Measurements from ENCODE around the gene UQCC3. TPM values are rescaled to one million over a fixed set of nuclear protein-coding genes. Genes with fewer than 3 reads are reported as not detected.

UQCC3 gene
- total RNA-seq, 1 donor from 2014 or later, result 9.5 TPM

Other genes with a start within 250 kb of the UQCC3 start
- 105 and 108 TPM in 2 replicates for gene AHNAK, start 124.9 kb upstream of the UQCC3 start, total RNA-seq
- gene EEF1G, start 97.8 kb upstream of the UQCC3 start, total RNA-seq, result 1,369 and 1,395 TPM in 2 replicates
- 29.9 and 41.7 TPM in 2 replicates for gene TUT1, start 80.2 kb upstream of the UQCC3 start, total RNA-seq
- 201 and 215 TPM in 2 replicates for gene MTA2, start 69.8 kb upstream of the UQCC3 start, total RNA-seq
- 144 and 146 TPM in 2 replicates for gene EML3, start 58.9 kb upstream of the UQCC3 start, total RNA-seq
- gene ROM1, start 58.4 kb upstream of the UQCC3 start, total RNA-seq, result 1.4 and 2.8 TPM in 2 replicates
- gene B3GAT3, start 49.7 kb upstream of the UQCC3 start, total RNA-seq, result 70.0 and 81.4 TPM in 2 replicates
- gene GANAB, start 25.1 kb upstream of the UQCC3 start, total RNA-seq, result 274 and 279 TPM in 2 replicates
- 35.2 and 35.7 TPM in 2 replicates for gene INTS5, start 18.4 kb upstream of the UQCC3 start, total RNA-seq
- gene C11orf98, start 6.5 kb upstream of the UQCC3 start, total RNA-seq, result 118 and 130 TPM in 2 replicates
- gene CSKMT, start 6.4 kb upstream of the UQCC3 start, total RNA-seq, result 45.4 and 47.2 TPM in 2 replicates
- 21.4 and 21.7 TPM in 2 replicates for gene LBHD1, start 594 bp downstream of the UQCC3 start, total RNA-seq
- 119 and 127 TPM in 2 replicates for gene UBXN1, start 7.4 kb downstream of the UQCC3 start, total RNA-seq
- 0.18 and 0.23 TPM in 2 replicates for gene LRRN4CL, start 17.9 kb downstream of the UQCC3 start, total RNA-seq
- gene BSCL2, start 35.8 kb downstream of the UQCC3 start, total RNA-seq, result 28.7 and 32.8 TPM in 2 replicates
- not detected in 2 replicates for gene GNG3, start 36.0 kb downstream of the UQCC3 start, total RNA-seq
- 62.6 and 63.5 TPM in 2 replicates for gene HNRNPUL2, start 55.8 kb downstream of the UQCC3 start, total RNA-seq
- gene TTC9C, start 56.8 kb downstream of the UQCC3 start, total RNA-seq, result 35.4 and 39.4 TPM in 2 replicates
- 7.3 and 9.3 TPM in 2 replicates for gene ZBTB3, start 82.5 kb downstream of the UQCC3 start, total RNA-seq
- 122 and 128 TPM in 2 replicates for gene POLR2G, start 89.9 kb downstream of the UQCC3 start, total RNA-seq
- 17.6 and 21.0 TPM in 2 replicates for gene TAF6L, start 99.7 kb downstream of the UQCC3 start, total RNA-seq
- 34.6 and 35.9 TPM in 2 replicates for gene TMEM179B, start 115.7 kb downstream of the UQCC3 start, total RNA-seq
- 13.4 and 14.0 TPM in 2 replicates for gene TMEM223, start 120.3 kb downstream of the UQCC3 start, total RNA-seq
- gene NXF1, start 133.8 kb downstream of the UQCC3 start, total RNA-seq, result 134 and 139 TPM in 2 replicates
- gene STX5, start 160.4 kb downstream of the UQCC3 start, total RNA-seq, result 37.4 and 41.9 TPM in 2 replicates
- gene TEX54, start 161.2 kb downstream of the UQCC3 start, total RNA-seq, result 1.2 TPM in 1 of 2 replicates, not detected in the other
- 109 and 112 TPM in 2 replicates for gene WDR74, start 167.9 kb downstream of the UQCC3 start, total RNA-seq
- 245 and 286 TPM in 2 replicates for gene SLC3A2, start 209.2 kb downstream of the UQCC3 start, total RNA-seq
- not detected in 2 replicates for gene CHRM1, start 249.7 kb downstream of the UQCC3 start, total RNA-seq

All from activated T-helper 2 cell treated with anti-CD3 and anti-CD28 coated beads, Interferon-gamma antibody, Interleukin-2, Interleukin-4, amounts not matched to agents 10 μg/mL and 5 μg/mL and 100 μg/mL, durations not matched to agents 14 hours and 24 hours and 36 hours (primary cell).